Neural progenitor cell (in vitro differentiated cells): ENCODE measurements around the gene ATXN1.
A peak's percentile ranks its signal among the peaks of the same experiment; 100 is the strongest.

ENCODE experiments used
- EZH2 ChIP-seq: fragments of 200-600 bp; sonication (generic); IDR thresholded peaks from 2 replicates; pipeline ENCODE4 v1.6.1; 2017; ENCODE audit warnings: antibody characterized with exemption, mild to moderate bottlenecking, moderate library complexity
- EZH2phosphoT487 ChIP-seq: fragments of 200-600 bp; sonication (generic); IDR thresholded peaks from 2 replicates; pipeline ENCODE4 v1.6.1; 2017; ENCODE audit warnings: antibody characterized with exemption
- TF ChIP-seq, protein P1 (sequence below): fragments of 200-600 bp; sonication (generic); IDR thresholded peaks from 2 replicates; pipeline ENCODE4 v1.5.1; 2017; ENCODE audit warnings: antibody characterized with exemption, mild to moderate bottlenecking

- TF ChIP-seq, protein P1, sequence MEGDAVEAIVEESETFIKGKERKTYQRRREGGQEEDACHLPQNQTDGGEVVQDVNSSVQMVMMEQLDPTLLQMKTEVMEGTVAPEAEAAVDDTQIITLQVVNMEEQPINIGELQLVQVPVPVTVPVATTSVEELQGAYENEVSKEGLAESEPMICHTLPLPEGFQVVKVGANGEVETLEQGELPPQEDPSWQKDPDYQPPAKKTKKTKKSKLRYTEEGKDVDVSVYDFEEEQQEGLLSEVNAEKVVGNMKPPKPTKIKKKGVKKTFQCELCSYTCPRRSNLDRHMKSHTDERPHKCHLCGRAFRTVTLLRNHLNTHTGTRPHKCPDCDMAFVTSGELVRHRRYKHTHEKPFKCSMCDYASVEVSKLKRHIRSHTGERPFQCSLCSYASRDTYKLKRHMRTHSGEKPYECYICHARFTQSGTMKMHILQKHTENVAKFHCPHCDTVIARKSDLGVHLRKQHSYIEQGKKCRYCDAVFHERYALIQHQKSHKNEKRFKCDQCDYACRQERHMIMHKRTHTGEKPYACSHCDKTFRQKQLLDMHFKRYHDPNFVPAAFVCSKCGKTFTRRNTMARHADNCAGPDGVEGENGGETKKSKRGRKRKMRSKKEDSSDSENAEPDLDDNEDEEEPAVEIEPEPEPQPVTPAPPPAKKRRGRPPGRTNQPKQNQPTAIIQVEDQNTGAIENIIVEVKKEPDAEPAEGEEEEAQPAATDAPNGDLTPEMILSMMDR, result no peak
- TF ChIP-seq EZH2, result peak; percentile 23
- no peak for TF ChIP-seq EZH2phosphoT487
Observed at GRCh38 chr6:16759181-16759645, 2.0 kb downstream of the ATXN1 start.
